Activated naive CD4-positive, alpha-beta T cell treated with anti-CD3 and anti-CD28 coated beads, Interleukin-2, amount 50 U/mL, for 24 hours (primary cell): Measurements from ENCODE around the gene OR52K1.

Experiments used
- H3K27ac Mint-ChIP-seq: one replicate; pipeline ENCODE4 v1.8.0; 2021; ENCODE audit warnings: mild to moderate bottlenecking, mixed read lengths
- H3K27me3 Mint-ChIP-seq: one replicate; pipeline ENCODE4 v1.8.0; 2021; ENCODE audit warnings: mixed read lengths
- H3K36me3 Mint-ChIP-seq: one replicate; pipeline ENCODE4 v1.8.0; 2021; ENCODE audit warnings: mixed read lengths
- H3K4me1 Mint-ChIP-seq: one replicate; pipeline ENCODE4 v1.8.0; 2021; ENCODE audit warnings: mixed read lengths
- H3K4me3 Mint-ChIP-seq: one replicate; pipeline ENCODE4 v1.8.0; 2021; ENCODE audit warnings: mild to moderate bottlenecking, mixed read lengths
- H3K9me3 Mint-ChIP-seq: one replicate; pipeline ENCODE4 v1.8.0; 2021; ENCODE audit warnings: mixed read lengths

The OR52K1 gene

GRCh38 chr11:4482445-4482844, at the start of gene OR52K1:
Gene OR52K1 (plus strand): TSS chr11:4482646. CDS start chr11:4488901, 6,255 bp downstream.
- Mint-ChIP-seq H3K4me1 (peaks cover 9% of the 10 kb centered on the region), H3K4me3 (no peak within 1 kb of the TSS), H3K27me3 (peaks cover 6% of the 10 kb centered on the region), H3K27ac (no peak within 1 kb of the TSS), H3K36me3 (no peaks in the 10 kb centered on the region), H3K9me3 (no peaks in the 10 kb centered on the region)

- Mint-ChIP-seq H3K27me3 (peaks cover 7% of the 10 kb centered on the region), H3K27ac (no peak overlapping the region), H3K4me1 (no peaks in the 10 kb centered on the region), H3K36me3 (no peaks in the 10 kb centered on the region), H3K4me3 (no peak overlapping the region), H3K9me3 (no peaks in the 10 kb centered on the region)
Observed at GRCh38 chr11:4433856-4434255, 48.6 kb upstream of the OR52K1 start.

DNA sequence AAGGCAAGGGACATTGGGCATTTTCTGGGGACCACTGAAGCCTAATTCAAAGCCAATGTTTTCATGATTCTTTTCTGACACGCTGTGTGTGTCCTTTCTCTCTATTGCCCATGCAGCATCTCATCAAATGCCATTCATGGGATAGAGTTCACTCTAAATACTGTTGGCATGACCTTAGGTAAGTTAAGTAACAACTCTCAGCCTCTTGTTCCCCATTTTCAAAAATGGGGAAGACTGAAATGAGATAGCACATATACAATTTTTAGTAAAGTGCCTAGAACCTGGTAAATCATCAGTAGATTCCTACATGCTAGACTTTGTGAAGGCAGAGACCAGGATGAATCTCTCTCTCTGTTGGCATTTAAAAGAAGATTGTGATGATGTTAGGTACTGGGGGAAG, 46.0 kb upstream of the OR52K1 start:
- Mint-ChIP-seq H3K4me1 (no peaks in the 10 kb centered on the region), H3K27ac (no peak overlapping the region), H3K36me3 (no peaks in the 10 kb centered on the region), H3K4me3 (no peak overlapping the region), H3K9me3 (no peaks in the 10 kb centered on the region), H3K27me3 (peaks cover 7% of the 10 kb centered on the region)

DNA sequence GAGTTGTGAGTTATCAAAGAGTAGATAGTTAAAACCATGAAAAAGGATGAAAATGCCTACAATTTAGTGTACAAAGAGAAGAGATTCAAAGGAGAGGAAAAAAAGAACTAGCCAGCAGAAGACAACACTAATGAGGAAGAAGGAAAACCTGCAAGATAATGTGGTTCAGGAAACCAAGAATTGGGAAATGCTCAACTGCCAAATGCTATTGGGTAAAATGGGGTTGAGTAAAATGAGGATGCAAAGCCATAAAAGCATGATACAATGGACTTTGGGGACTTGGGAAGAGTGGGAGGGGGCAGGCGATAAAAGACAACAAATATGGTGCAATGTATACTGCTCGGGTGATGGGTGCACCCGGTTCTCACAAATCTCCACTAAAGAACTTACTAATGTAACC, 40.9 kb upstream of the OR52K1 start:
- H3K9me3 Mint-ChIP-seq: no peaks in the 10 kb centered on the region

GRCh38 chr11:4443232-4443891, 39.1 kb upstream of the OR52K1 start:
- Mint-ChIP-seq H3K36me3 (no peaks in the 10 kb centered on the region), H3K27me3 (peaks cover 2% of the 10 kb centered on the region), H3K4me1 (no peaks in the 10 kb centered on the region), H3K27ac (no peak overlapping the region), H3K9me3 (no peaks in the 10 kb centered on the region), H3K4me3 (no peak overlapping the region)

More for the DNA sequence above, 40.9 kb upstream of the OR52K1 start:
- Mint-ChIP-seq H3K27me3 (peaks cover 5% of the 10 kb centered on the region), H3K36me3 (no peaks in the 10 kb centered on the region), H3K4me3 (no peak overlapping the region), H3K27ac (no peak overlapping the region), H3K4me1 (no peaks in the 10 kb centered on the region)

DNA sequence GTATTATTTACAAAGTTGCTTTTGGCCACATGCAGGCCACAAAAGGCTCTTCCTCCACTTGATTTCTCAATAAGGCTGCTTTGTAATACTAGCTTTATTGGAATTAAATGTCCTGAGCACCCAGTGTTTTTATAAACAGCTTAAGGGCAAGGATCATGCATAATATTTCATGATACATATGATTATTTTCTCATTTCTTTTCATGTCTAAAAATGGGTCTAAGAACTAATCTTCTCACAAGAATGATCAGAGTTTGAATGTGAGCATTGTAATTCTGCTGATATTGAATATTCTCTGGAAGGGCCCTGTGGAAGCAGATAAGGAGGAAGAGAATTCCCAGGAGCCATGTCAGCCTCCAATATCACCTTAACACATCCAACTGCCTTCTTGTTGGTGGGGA, 33.5 kb upstream of the OR52K1 start, which contains the start of gene OR52K2:
OR52K2 (plus strand) TSS at position 301 of the 400 bp plus-strand sequence; CDS start at position 346, 45 bp downstream.
- no peak within 1 kb of the TSS for H3K4me3 Mint-ChIP-seq
- no peak within 1 kb of the TSS for H3K27ac Mint-ChIP-seq
- no peaks in the 10 kb centered on the region for H3K27me3 Mint-ChIP-seq
- H3K36me3 Mint-ChIP-seq: peaks cover under 1% of the 10 kb centered on the region
- H3K4me1 Mint-ChIP-seq: no peaks in the 10 kb centered on the region
- no peaks in the 10 kb centered on the region for H3K9me3 Mint-ChIP-seq

DNA sequence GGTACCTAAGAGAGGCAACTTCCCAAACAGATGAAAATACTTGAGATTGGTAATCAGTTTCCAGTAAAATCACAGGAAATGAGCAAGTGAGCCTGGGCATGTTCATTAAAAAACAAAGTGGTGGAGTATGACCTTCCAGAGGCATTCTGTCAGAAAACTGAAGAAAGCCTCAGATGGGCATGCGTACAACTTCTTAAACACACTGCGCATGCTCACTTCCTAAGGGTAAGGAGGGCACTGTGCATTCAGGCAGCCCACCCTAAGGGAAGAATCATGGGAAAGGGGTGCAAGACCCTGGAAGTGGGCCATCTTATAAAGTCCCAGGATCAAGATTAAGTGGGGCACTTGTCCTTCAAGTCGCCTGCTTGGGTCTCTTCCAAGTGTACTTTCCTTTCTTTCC, 29.3 kb upstream of the OR52K1 start:
- Mint-ChIP-seq H3K36me3 (peaks cover 3% of the 10 kb centered on the region), H3K4me3 (no peak overlapping the region), H3K27ac (no peak overlapping the region), H3K27me3 (peaks cover 5% of the 10 kb centered on the region), H3K4me1 (no peaks in the 10 kb centered on the region), H3K9me3 (no peaks in the 10 kb centered on the region)

DNA sequence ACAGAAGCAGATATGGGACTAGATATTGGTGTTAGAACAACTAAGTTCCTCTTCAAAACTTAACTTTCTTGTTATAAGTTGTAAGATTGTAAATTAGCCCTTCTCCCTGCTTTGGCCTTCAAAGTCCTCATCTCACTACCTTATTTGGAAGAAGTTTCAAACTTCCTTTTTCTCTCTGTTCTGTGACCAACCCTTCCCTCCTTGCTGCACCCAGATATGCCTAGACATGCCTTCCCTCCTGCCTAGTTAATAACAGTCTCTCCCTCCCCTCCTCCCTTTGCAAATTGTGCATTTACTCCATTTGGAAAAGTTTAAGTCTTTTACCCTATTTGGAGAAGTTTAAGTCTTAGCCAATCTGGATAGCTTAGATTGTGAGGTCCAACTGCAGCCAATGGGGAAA, 28.4 kb upstream of the OR52K1 start:
- H3K4me3 Mint-ChIP-seq: no peak overlapping the region
- peaks cover 5% of the 10 kb centered on the region for H3K27me3 Mint-ChIP-seq
- no peaks in the 10 kb centered on the region for H3K4me1 Mint-ChIP-seq

DNA sequence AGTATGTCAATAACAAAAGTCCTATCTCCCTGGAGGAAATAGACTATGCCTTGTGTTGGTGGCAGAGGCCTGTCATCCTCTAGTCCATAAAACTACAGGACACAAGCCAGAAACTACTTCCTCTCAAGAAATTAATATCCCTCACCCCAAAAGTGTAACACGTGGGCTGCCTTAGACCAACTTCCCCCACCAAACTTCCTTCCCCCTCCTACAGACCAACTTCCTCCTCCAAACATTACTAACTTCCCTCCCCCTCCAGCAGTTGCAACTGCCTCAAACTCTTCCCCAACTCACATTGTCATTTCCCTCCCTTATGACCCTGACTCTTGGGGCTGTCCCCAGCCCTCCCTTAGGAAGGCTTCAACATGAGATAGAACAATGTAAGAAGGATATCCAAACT, 27.0 kb upstream of the OR52K1 start:
- H3K36me3 Mint-ChIP-seq: peaks cover 3% of the 10 kb centered on the region
- no peaks in the 10 kb centered on the region for H3K4me1 Mint-ChIP-seq
- peaks cover 8% of the 10 kb centered on the region for H3K27me3 Mint-ChIP-seq
- no peak overlapping the region for H3K4me3 Mint-ChIP-seq
- no peaks in the 10 kb centered on the region for H3K9me3 Mint-ChIP-seq
- H3K27ac Mint-ChIP-seq: no peak overlapping the region

More for the DNA sequence above, 28.4 kb upstream of the OR52K1 start:
- Mint-ChIP-seq H3K36me3 (peaks cover 3% of the 10 kb centered on the region), H3K27ac (no peak overlapping the region), H3K9me3 (no peaks in the 10 kb centered on the region)

- Mint-ChIP-seq H3K9me3 (peaks cover 5% of the 10 kb centered on the region), H3K4me3 (no peak overlapping the region), H3K36me3 (peaks cover 2% of the 10 kb centered on the region), H3K27me3 (peaks cover 14% of the 10 kb centered on the region), H3K4me1 (no peaks in the 10 kb centered on the region), H3K27ac (no peak overlapping the region)
Observed at GRCh38 chr11:4459500-4459899, 22.9 kb upstream of the OR52K1 start.

DNA sequence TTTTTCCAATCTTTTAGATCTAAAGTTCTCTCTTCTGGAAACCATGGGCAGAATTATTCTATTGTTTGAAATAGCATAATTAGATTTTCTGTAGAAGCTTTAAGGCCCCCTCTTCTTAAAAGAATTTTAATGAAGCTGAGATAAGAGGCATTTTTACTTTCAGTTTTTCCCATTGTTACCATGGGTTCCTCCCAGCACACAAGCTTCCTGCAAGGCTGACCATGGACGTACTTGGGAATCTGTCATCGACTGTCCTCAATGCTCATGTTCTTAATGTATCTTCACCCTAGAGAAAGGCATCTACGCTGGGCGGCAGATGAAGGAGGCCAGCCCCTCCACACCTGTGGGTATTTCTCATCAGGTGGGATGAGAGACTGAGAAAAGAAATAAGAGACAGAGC, 22.3 kb upstream of the OR52K1 start:
- Mint-ChIP-seq H3K4me3 (no peak overlapping the region), H3K4me1 (no peaks in the 10 kb centered on the region), H3K27me3 (peaks cover 16% of the 10 kb centered on the region), H3K36me3 (peaks cover 2% of the 10 kb centered on the region), H3K9me3 (peaks cover 10% of the 10 kb centered on the region), H3K27ac (no peak overlapping the region)

DNA sequence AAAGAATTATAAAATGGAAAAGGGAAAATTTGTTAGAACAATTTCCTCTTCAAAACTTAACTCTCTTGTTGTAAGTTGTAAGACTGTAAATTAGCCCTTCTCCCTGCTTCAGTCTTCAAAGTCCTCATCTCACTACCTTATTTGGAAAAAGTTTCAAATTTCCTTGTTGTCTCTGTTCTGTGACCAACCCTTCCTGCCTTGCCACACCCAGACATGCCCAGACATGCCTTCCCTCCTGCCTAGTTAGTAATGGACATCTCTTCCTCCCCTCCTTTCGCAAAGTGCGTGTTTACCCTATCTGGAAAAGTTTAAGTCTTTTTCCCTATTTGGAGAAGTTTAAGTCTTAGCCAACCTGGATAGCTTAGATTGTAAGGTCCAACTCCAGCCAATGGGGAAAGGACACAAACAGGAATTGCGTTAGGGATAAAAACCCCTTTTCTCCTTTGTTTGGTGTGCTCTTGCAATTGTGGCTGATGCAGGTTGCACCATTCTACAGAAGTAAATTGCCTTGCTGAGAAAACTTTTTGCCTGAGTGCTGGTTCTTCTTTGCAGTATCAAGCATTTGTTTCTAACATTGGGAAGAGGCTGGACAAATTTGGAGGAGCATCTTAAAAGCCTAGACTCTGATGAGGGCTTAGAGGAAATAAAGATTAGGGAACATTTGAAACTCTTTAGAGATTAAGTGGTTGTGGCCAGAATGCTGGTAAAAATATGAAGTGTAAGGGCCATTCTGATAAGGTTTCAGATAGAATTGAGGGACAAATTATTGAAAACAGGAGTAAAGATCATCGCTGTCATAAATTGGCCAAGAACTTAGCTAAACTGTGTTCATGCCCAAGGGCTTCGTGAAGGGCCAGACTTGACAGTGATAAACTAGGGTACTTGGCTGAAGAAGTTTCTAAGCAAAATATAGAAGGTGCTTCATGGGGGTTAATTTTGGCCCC, 18.0 kb upstream of the OR52K1 start:
- Mint-ChIP-seq H3K27ac (no peak overlapping the region), H3K36me3 (peaks cover 2% of the 10 kb centered on the region), H3K27me3 (peaks cover 11% of the 10 kb centered on the region), H3K4me3 (no peak overlapping the region), H3K4me1 (no peaks in the 10 kb centered on the region), H3K9me3 (peaks cover 10% of the 10 kb centered on the region)

DNA sequence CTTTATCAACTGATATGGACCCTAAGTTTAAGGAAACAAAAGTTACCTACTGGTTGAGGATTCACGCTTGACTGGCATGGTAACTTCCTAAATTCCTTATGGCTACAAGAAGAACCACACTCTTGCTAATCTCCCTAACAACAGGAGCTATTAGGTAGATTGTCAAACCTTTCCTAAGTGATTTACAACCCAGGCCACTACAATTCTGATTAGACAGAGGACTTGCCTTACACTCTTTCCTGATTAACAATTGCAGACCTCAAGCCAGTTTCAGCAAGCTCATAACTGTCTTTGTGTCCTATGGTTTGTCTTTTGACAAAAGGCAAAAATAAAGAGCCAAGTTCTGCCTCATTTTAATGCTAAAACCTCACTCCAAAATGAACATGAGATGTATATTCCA, 17.0 kb upstream of the OR52K1 start:
- Mint-ChIP-seq H3K9me3 (peaks cover 10% of the 10 kb centered on the region), H3K4me1 (no peaks in the 10 kb centered on the region), H3K36me3 (peaks cover 2% of the 10 kb centered on the region), H3K27ac (no peak overlapping the region), H3K27me3 (peaks cover 10% of the 10 kb centered on the region), H3K4me3 (no peak overlapping the region)

- Mint-ChIP-seq H3K36me3 (peaks cover 2% of the 10 kb centered on the region), H3K27me3 (peaks cover 9% of the 10 kb centered on the region), H3K4me3 (no peak overlapping the region), H3K27ac (no peak overlapping the region), H3K9me3 (peaks cover 10% of the 10 kb centered on the region), H3K4me1 (no peaks in the 10 kb centered on the region)
Observed at GRCh38 chr11:4466131-4466870, 16.1 kb upstream of the OR52K1 start.

- H3K27me3 Mint-ChIP-seq: peaks cover 7% of the 10 kb centered on the region
Observed at GRCh38 chr11:4466871-4467442, 15.5 kb upstream of the OR52K1 start.

More at GRCh38 chr11:4466871-4467442, 15.5 kb upstream of the OR52K1 start:
- Mint-ChIP-seq H3K4me1 (no peaks in the 10 kb centered on the region), H3K9me3 (peaks cover 10% of the 10 kb centered on the region), H3K4me3 (no peak overlapping the region), H3K36me3 (peaks cover 2% of the 10 kb centered on the region), H3K27ac (no peak overlapping the region)
